Spleen (tissue), 11 donors: ENCODE measurements around the gene PSMD5. TPM values are rescaled to one million over a fixed set of nuclear protein-coding genes. Genes with fewer than 3 reads are reported as not detected.

ENCODE experiments used
- DNase-seq: peaks from one replicate; pipeline ENCODE4 v3.0.0-alpha.2; 2020
- H3K27ac ChIP-seq, 8 donors: fragments of 200-600 bp; sonication (generic) in 7 of 8; 1 replicate in 4 of 8; 2 replicates in 4 of 8; pipeline versions ENCODE4 v1.5.0 to v1.8.0; 2016 to 2021; ENCODE audit warnings: inconsistent platforms in 4 of 8, mild to moderate bottlenecking in 4 of 8, moderate library complexity in 1 of 8
- H3K27me3 ChIP-seq, 7 donors: fragments of 200-600 bp; sonication (generic) in 6 of 7; replicated peaks in 1 of 7; 1 replicate in 4 of 7; 2 replicates in 3 of 7; pipeline versions ENCODE4 v1.5.0 to v1.8.0; 2016 to 2021; ENCODE audit warnings: inconsistent platforms in 3 of 7, mild to moderate bottlenecking in 1 of 7
- H3K36me3 ChIP-seq, 6 donors: fragments of 200-600 bp; sonication (generic) in 5 of 6; 1 replicate in 4 of 6; 2 replicates in 2 of 6; pipeline versions ENCODE4 v1.5.0 to v1.8.0; 2016 to 2021; ENCODE audit warnings: inconsistent platforms in 2 of 6
- H3K4me1 ChIP-seq, 6 donors: fragments of 200-600 bp; sonication (generic) in 5 of 6; 1 replicate in 3 of 6; 2 replicates in 3 of 6; pipeline versions ENCODE4 v1.5.0 to v1.8.0; 2016 to 2021; ENCODE audit warnings: inconsistent platforms in 3 of 6
- H3K4me3 ChIP-seq, 8 donors: fragments of 200-600 bp; sonication (generic) in 7 of 8; 1 replicate in 4 of 8; 2 replicates in 4 of 8; pipeline versions ENCODE4 v1.5.0 to v1.8.0; 2016 to 2021; ENCODE audit warnings: inconsistent platforms in 4 of 8, mild to moderate bottlenecking in 4 of 8, moderate library complexity in 2 of 8
- H3K9me3 ChIP-seq, 8 donors: fragments of 200-600 bp; sonication (generic) in 7 of 8; 1 replicate in 4 of 8; 2 replicates in 4 of 8; pipeline versions ENCODE4 v1.5.0 to v1.8.0; 2016 to 2021; ENCODE audit warnings: inconsistent platforms in 4 of 8
- CTCF ChIP-seq, 11 experiments: fragments of 200-600 bp in 7 of 11; fragments of 450-650 bp in 4 of 11; sonication (generic) in 4 of 11; IDR thresholded peaks in 8 of 11; conservative IDR thresholded peaks in 3 of 11; 1 replicate in 7 of 11; 2 replicates in 4 of 11; pipeline versions ENCODE4 v1.4.0 to v1.8.0; 2016 to 2021; ENCODE audit warnings: antibody characterized with exemption in 11 of 11, inconsistent platforms in 4 of 11, mild to moderate bottlenecking in 1 of 11
- POLR2A ChIP-seq, 3 donors: fragments of 450-650 bp; IDR thresholded peaks; one replicate each; pipeline ENCODE4 v1.5.1; 2017; ENCODE audit warnings: antibody characterized with exemption in 3 of 3, mild to moderate bottlenecking in 1 of 3
- POLR2AphosphoS5 ChIP-seq, 3 donors: sonication (generic); formaldehyde crosslinking; IDR thresholded peaks; one replicate each; pipeline ENCODE4 v1.5.1; 2017; ENCODE audit warnings: antibody characterized with exemption in 3 of 3
- WGBS, 5 donors: extraction: QIAGEN DNeasy Blood & Tissue Kit in 3 of 5; methylation state at CpG; one replicate each; pipeline versions ENCODE4 v1.1.5 to v1.1.7; 2013 to 2018; 5-methylcytosine and 5-hydroxymethylcytosine counted together
- intact Hi-C: fragments of 100-400 bp; cut with DNase I; formaldehyde crosslinking; loops from one replicate; pipeline ENCODE4 v1.15.0; 2023; ENCODE audit warnings: low total_unique reads
- polyA plus RNA-seq, 3 donors: library from polyadenylated mRNA; stranded (reverse); fragments of 200-250 nt; gene quantifications; one replicate each; pipeline ENCODE4 v1.2.1, GENCODE V29; 2013
- total RNA-seq, 7 donors: library from RNA; depleted of rRNA in 3 of 7; stranded (reverse); fragments of >200 nt in 3 of 7; fragmentation: NEBNext Ultra II Directional in 4 of 7; extraction: Animal tissue kit (Norgen Biotek cat#: 25700) in 4 of 7; gene quantifications; one replicate each; pipeline versions ENCODE4 v1.1.0 to v1.2.1, GENCODE V29; 2016 to 2021
- donor health status: healthy with polysubstance abuse.
- donor health status: DM: no; HTN: no; CAD: no; lungs with moderate emphysema.
- donor health status: DM: no; HTN: no; CAD: no.
- donor health status: Bipolar disorder and iron deficiency.
- donor health status: healthy.
- donor health status: DM: no; HTN: no; CAD: no.
- donor health status: DM: yes; HTN: yes; CAD: no.

The PSMD5 gene
- total and polyA plus RNA-seq, 10 donors, result 8.9 to 41.4 (median 31.2) TPM

- Histone ChIP-seq H3K27me3 (no peaks in the 10 kb centered on the region), H3K36me3 (peaks cover 4 to 100% (median 82%) of the 10 kb centered on the region in 6 donors), H3K4me1 (peaks cover 0 to 4% (median 0%) of the 10 kb centered on the region in 6 donors), H3K4me3 (no peak overlapping the region), H3K9me3 (no peaks in the 10 kb centered on the region), H3K27ac (peak overlapping the region in 2 of 8 donors; percentile 14 to 34)
- TF ChIP-seq POLR2A (IDR thresholded peaks at IDR 0.05) (no peak), CTCF (IDR thresholded peaks at IDR 0.05 in 8 of 11, conservative IDR thresholded peaks at IDR 0.05 in 3 of 11) (no peak), POLR2AphosphoS5 (IDR thresholded peaks at IDR 0.05) (no peak)
- 77 to 92% (median 78%) methylated on average over 4 of the region's 4 CpGs for WGBS, 5 donors
- DNase-seq, result no peak
- intact Hi-C loops, result no loop called here
Measured at GRCh38 chr9:120770931-120771330, 71.8 kb downstream of the PSMD5 start.

GRCh38 chr9:120768886-120769285 lies 73.8 kb downstream of the PSMD5 start:
- no peaks in the 10 kb centered on the region for H3K9me3 ChIP-seq
- H3K27ac ChIP-seq, result no peak overlapping the region
- 85 to 96% (median 90%) methylated on average over 1 of the region's 1 CpG for WGBS, 5 donors
- H3K4me3 ChIP-seq, result no peak overlapping the region
- H3K36me3 ChIP-seq, result peaks cover 0 to 100% (median 82%) of the 10 kb centered on the region in 6 donors
- H3K4me1 ChIP-seq, result peaks cover 0 to 4% (median 0%) of the 10 kb centered on the region in 6 donors
- DNase-seq, result no peak
- H3K27me3 ChIP-seq, result no peaks in the 10 kb centered on the region
- intact Hi-C loops, result no loop called here
- no peak for TF ChIP-seq POLR2A (IDR thresholded peaks at IDR 0.05)
- no peak for TF ChIP-seq CTCF (IDR thresholded peaks at IDR 0.05 in 8 of 11, conservative IDR thresholded peaks at IDR 0.05 in 3 of 11)
- TF ChIP-seq POLR2AphosphoS5 (IDR thresholded peaks at IDR 0.05), result no peak

- H3K36me3 ChIP-seq, result peaks cover 0 to 100% (median 88%) of the 10 kb centered on the region in 6 donors
- 85 to 95% (median 90%) methylated on average over 4 of the region's 4 CpGs for WGBS, 5 donors
Measured at GRCh38 chr9:120768247-120768646, 74.5 kb downstream of the PSMD5 start.

GRCh38 chr9:120767451-120767850 lies 75.3 kb downstream of the PSMD5 start:
- DNase-seq, result no peak
- Histone ChIP-seq H3K9me3 (no peaks in the 10 kb centered on the region), H3K27me3 (no peaks in the 10 kb centered on the region), H3K4me1 (peaks cover 0 to 4% (median 0%) of the 10 kb centered on the region in 6 donors), H3K4me3 (no peak overlapping the region), H3K36me3 (peaks cover 0 to 100% (median 90%) of the 10 kb centered on the region in 6 donors), H3K27ac (no peak overlapping the region)
- intact Hi-C loops, result no loop called here
- TF ChIP-seq POLR2A (IDR thresholded peaks at IDR 0.05) (no peak), POLR2AphosphoS5 (IDR thresholded peaks at IDR 0.05) (no peak), CTCF (IDR thresholded peaks at IDR 0.05 in 8 of 11, conservative IDR thresholded peaks at IDR 0.05 in 3 of 11) (no peak)
- 89 to 98% (median 94%) methylated on average over 3 of the region's 3 CpGs for WGBS, 5 donors

More at GRCh38 chr9:120768247-120768646, 74.5 kb downstream of the PSMD5 start:
- Histone ChIP-seq H3K9me3 (no peaks in the 10 kb centered on the region), H3K4me3 (no peak overlapping the region), H3K4me1 (peaks cover 0 to 4% (median 0%) of the 10 kb centered on the region in 6 donors), H3K27ac (peak overlapping the region in 2 of 8 donors; percentile 21 to 36), H3K27me3 (no peaks in the 10 kb centered on the region)
- intact Hi-C loops, result no loop called here
- TF ChIP-seq POLR2A (IDR thresholded peaks at IDR 0.05), result no peak
- DNase-seq, result no peak

Other genes starting within 250 kb of the PSMD5 start
- gene MEGF9, start 128.5 kb downstream of the PSMD5 start, total RNA-seq, result 10 to 100 TPM; 25.6 to 57.3 (median 39.8) TPM
- gene MEGF9, start 128.5 kb downstream of the PSMD5 start, polyA plus RNA-seq, result 1 to 10 TPM; 2.2 to 5.4 (median 3.0) TPM
- 100 to 1,000 TPM in 4 of 7 donors, 10 to 100 TPM in 3; 81.4 to 121 (median 104) TPM for gene FBXW2, start 49.5 kb downstream of the PSMD5 start, total RNA-seq
- gene FBXW2, start 49.5 kb downstream of the PSMD5 start, polyA plus RNA-seq, result 10 to 100 TPM in 1 of 3 donors, 1 to 10 TPM in 2; 8.7 to 15.3 (median 8.8) TPM
- gene PHF19, start 34.3 kb upstream of the PSMD5 start, total RNA-seq, result 10 to 100 TPM; 33.4 to 53.0 (median 40.5) TPM
- 10 to 100 TPM; 12.6 to 29.4 (median 27.7) TPM for gene PHF19, start 34.3 kb upstream of the PSMD5 start, polyA plus RNA-seq
- 10 to 100 TPM; 11.9 to 29.2 (median 22.4) TPM for gene TRAF1, start 83.9 kb upstream of the PSMD5 start, total RNA-seq
- gene TRAF1, start 83.9 kb upstream of the PSMD5 start, polyA plus RNA-seq, result 10 to 100 TPM in 2 of 3 donors, 1 to 10 TPM in 1; 8.6 to 13.0 (median 10.2) TPM
- gene C5, start 207.4 kb upstream of the PSMD5 start, total RNA-seq, result 10 to 100 TPM in 1 of 7 donors, 1 to 10 TPM in 6; 2.4 to 10.4 (median 4.3) TPM
- gene C5, start 207.4 kb upstream of the PSMD5 start, polyA plus RNA-seq, result 1 to 10 TPM; 1.2 to 1.5 (median 1.3) TPM
- 10 to 100 TPM; 44.7 to 63.0 (median 54.4) TPM for gene CNTRL, start 232.0 kb upstream of the PSMD5 start, total RNA-seq
- 10 to 100 TPM; 15.8 to 24.7 (median 20.2) TPM for gene CNTRL, start 232.0 kb upstream of the PSMD5 start, polyA plus RNA-seq